GM19452 (cell line): ENCODE measurements around the gene ABCC4.
A peak's percentile ranks its signal among the peaks of the same experiment; 100 is the strongest.

ENCODE experiments used
- ATAC-seq: cut with Tn5 transposase; IDR thresholded peaks from one replicate; pipeline ENCODE4 v1.9.1; 2021; ENCODE audit not compliant: unreplicated experiment

The ABCC4 gene

GRCh38 chr13:95164830-95165229, 136.4 kb downstream of the ABCC4 start:
- ATAC-seq: no peak

- ATAC-seq: no peak
Measured at GRCh38 chr13:95160112-95160906, 140.9 kb downstream of the ABCC4 start.

DNA sequence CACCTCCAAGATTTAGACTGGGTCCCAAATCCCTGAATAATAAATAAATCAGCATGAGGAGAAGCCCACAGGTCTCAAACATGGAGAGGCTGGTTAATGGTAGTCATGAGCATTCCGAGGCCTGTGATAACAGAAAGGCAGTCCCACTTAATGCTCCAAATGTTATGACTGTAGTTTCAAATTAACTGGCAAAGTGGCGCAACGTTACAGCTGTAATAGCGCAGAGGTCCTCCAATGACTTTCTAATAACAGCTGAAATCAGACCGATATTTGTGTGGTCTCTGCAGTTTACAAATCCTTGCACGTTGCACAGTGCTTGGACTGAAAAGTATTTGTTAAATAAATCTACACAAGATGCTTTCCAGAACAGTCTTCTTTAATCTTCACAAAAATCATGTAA, 141.8 kb downstream of the ABCC4 start:
- ATAC-seq: no peak

DNA sequence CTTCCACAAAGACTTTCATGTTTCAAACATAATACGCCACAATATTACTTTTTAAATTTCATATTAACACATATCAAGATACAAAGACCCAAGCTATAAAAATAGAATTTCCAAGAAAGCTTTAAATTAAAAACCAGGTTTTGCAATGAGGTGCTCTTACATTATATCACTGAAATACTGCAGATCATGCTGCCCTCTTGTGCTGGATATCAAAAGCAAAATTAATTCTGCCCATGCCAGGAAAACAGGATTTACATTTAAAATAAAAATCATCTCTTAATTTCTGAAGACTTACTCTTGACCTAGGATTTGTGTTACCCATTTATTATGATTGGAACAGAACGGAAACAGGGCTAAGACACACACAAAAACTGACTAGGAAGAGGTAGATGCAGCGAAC, 145.0 kb downstream of the ABCC4 start:
- no peak for ATAC-seq

DNA sequence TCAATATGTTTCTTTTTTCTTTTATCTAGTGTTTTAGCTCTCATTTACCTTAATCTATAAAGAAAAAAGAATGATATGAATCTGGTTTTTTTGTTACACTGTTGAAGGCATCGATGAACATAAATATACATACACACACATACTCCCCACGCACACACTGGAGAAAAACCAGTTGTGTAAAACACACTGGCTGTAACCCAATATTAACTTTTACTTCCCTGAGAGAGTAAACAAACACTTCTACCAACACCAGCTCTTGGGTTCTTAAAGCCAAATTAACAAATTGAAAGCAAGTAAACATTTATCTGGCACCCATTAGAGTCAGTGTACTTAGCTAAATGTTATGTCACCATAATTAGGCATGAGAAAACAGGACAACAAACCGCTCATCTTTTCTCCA, 145.7 kb downstream of the ABCC4 start:
- no peak for ATAC-seq

DNA sequence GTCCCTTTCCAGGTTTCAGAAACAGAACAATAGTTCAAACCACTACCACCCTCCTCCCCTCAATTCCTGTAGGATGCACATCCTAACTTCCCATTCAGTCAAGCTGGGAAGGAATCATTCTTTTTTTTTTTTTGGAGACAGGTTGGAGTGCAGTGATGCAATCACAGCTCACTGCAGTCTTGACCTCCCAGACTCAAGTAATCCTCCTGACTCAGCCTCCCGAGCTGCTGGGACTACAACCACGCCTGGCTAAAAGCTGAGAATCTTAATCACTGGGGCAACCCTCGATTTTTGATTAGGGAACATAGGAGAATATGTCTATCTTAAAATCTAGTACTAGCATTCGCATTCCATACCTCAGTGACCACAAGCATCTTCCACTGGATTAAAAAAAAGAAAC, 146.2 kb downstream of the ABCC4 start:
- no peak for ATAC-seq

DNA sequence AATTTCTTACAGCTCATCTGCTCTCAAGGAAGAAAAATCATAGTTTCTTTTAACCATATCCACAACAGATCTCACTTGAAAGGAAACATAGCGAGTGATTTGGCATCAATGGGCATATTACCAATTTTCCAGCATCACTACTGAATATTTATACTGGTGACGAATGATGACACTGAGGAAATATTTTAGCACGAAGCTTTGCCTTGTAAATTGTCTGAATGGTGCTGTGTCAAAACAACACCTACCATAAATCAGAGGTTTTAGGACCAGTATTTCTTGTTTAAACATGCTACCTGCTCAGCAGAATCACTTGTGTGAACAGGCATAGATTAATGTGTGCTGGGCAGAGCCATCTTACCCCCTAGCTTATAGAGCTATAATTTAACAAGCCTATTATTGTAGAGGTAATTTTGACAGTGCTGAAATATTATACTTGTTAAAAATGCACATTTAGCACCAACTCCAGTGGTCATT, 146.8 kb downstream of the ABCC4 start:
- no peak for ATAC-seq

DNA sequence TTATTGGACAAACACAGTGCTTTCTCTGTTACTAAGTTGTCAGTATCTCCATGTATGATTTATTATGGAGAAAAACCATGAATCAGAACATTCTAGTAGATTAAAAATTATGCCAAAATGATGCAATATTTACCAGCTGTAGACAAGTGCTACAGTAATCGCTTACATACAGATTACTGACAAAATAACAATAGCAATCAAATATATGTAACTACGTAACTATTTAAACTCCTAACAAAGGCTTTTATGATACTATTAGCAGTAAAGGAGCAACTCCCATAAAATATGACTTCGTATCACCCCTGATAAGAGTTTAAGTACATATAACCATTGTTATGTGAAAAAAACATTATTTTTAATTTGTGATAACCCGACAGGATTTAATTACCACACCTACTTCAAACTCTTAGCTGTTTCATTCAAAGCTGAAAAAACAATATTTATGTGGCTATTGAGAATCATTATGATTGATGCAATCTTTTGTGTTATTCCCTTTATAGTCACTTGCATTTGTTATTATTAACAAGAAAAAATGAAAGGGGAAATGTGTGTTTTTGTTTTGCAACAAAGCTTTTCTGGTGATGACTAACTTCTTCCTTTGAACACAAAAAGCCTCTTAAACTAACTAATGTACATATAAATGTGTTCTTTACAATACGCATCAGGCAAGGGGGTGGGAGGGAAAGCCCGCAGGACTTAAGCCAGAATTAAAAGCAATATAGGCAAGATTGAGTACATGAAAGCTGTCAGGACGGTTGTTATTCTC, 147.4 kb downstream of the ABCC4 start:
- no peak for ATAC-seq

GRCh38 chr13:95151942-95152587, 149.2 kb downstream of the ABCC4 start:
- no peak for ATAC-seq

DNA sequence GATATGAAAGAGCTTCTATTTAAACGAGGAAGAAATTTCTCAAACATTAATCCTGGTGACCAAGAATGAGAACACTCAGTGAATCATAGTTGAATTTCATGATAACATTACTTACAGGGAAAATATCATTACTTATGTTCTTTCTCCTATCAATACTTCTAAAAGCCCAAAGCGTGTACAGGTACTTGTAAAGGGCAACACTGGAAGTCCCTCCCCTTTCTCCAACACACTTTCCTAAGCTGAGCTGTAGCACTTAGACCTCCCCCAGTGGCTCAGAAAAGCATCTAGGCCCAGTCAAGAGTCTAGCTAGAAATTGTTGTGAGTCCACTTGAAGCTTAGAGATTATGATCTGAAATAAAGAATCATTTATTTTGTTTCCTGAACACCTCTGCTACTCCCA, 150.7 kb downstream of the ABCC4 start:
- ATAC-seq: no peak

GRCh38 chr13:95146486-95146885, 154.8 kb downstream of the ABCC4 start:
- ATAC-seq: no peak

GRCh38 chr13:95145587-95145986, 155.7 kb downstream of the ABCC4 start:
- no peak for ATAC-seq

DNA sequence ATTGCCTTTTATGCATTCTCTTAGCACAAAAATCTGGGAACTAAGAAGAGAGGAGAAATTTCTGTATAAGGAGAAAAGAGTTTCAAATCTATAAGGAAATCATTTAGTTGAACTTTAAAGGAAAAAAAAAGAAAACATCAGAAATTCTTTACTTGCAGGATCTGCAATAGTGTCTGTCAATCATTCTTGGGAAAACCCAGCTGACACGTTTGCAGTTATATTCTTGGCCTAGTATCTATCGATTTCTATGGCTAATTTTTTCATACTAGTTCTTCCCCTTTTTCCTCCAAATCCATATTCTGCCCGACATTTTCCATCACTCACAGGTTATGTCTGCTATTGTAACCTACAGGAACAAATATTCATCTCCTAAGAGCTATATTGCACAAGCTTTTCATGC, 160.7 kb downstream of the ABCC4 start:
- no peak for ATAC-seq

DNA sequence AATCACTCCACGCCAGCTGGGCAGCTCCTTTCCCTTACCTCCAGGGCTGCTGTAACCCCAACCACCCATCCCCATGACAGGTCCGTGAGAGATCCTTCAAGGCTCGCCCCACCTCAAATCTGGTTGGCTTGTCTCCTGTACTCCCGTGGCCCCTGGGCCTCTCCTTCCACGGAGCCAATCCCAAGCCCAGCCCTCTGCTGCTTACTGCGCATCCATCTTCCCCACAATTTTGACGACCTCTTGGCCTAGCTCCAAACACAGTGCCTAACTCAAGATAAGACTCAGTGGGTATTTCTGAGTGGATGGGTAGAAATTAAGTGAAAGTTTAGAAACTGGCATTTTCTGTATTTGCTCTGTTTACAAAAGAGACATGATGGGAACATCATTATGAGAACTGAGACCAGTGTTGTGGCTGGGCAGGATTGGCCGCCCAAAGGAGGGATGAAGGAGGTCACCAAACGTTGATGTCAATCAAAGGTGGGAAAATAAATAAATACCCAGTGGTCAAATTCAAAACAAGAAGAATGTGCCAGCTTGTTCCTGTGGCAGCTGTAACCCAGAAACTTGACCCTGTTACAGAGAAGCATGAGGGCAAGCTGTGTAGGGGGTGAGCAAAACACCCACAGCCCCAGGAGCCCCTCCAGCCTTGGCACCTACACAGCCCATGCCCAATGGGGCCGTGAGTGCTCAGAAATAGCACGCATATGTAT, 162.2 kb downstream of the ABCC4 start:
- ATAC-seq: no peak

- ATAC-seq: peak; percentile 88
Measured at GRCh38 chr13:95137096-95137495, 164.2 kb downstream of the ABCC4 start.

DNA sequence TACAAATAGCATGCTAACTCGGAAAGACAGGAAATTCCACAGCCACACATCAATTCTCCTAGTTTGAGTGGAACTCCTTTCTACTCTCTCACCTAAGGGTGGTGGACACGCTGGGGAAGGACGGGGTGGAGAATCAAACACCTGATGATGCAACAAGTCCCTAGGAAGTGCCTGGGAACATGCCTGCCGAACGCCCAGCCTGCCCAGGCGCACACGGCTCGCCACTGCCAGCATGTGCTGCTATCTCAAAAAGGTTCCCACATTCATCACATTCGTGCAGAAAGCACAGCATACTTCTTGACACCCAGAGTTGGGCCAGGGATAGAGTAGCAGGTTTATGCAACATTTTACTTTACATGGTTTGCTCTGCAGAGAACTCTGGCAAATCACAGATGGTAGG, 164.6 kb downstream of the ABCC4 start:
- ATAC-seq: no peak

- no peak for ATAC-seq
Measured at GRCh38 chr13:95133498-95133897, 167.8 kb downstream of the ABCC4 start.

GRCh38 chr13:95129004-95129403, 172.2 kb downstream of the ABCC4 start:
- ATAC-seq: no peak

GRCh38 chr13:95128045-95128643, 173.1 kb downstream of the ABCC4 start:
- no peak for ATAC-seq

GRCh38 chr13:95124959-95125358, 176.3 kb downstream of the ABCC4 start:
- ATAC-seq: no peak

- no peak for ATAC-seq
Measured at GRCh38 chr13:95123726-95124125, 177.5 kb downstream of the ABCC4 start.
